Stomach (tissue), 9 donors: ENCODE results near the gene CBLB. TPM values are rescaled to one million over a fixed set of nuclear protein-coding genes. Genes with fewer than 3 reads are reported as not detected.
A peak's percentile ranks its signal among the peaks of the same experiment; 100 is the strongest.

Source experiments
- DNase-seq, 2 donors: peaks; one replicate each; pipeline versions ENCODE4 v3.0.0 to v3.0.0-alpha.2; 2013 to 2019
- H3K27ac ChIP-seq, 5 donors: fragments of 200-600 bp in 4 of 5; sonication (generic) in 4 of 5; one replicate each; pipeline ENCODE4 v1.5.1; 2013 to 2019; ENCODE audit warnings: mild to moderate bottlenecking in 1 of 5, moderate library complexity in 1 of 5
- H3K27me3 ChIP-seq, 3 donors: fragments of 200-600 bp; sonication (generic); one replicate each; pipeline ENCODE4 v1.5.1; 2017 to 2019; ENCODE audit warnings: mixed run types in 1 of 3
- H3K36me3 ChIP-seq, 4 donors: fragments of 200-600 bp; sonication (generic); 1 replicate in 3 of 4; 2 replicates in 1 of 4; pipeline ENCODE4 v1.5.1; 2016 to 2019
- H3K4me1 ChIP-seq, 4 donors: fragments of 200-600 bp; sonication (generic); one replicate each; pipeline ENCODE4 v1.5.1; 2016 to 2019
- H3K4me3 ChIP-seq, 4 donors: fragments of 200-600 bp; sonication (generic) in 3 of 4; one replicate each; pipeline ENCODE4 v1.5.1; 2016 to 2019; ENCODE audit warnings: mild to moderate bottlenecking in 1 of 4
- H3K9me3 ChIP-seq, 4 donors: fragments of 200-600 bp; sonication (generic); one replicate each; pipeline ENCODE4 v1.5.1; 2016 to 2019
- CTCF ChIP-seq, 7 experiments: fragments of 450-650 bp in 4 of 7; fragments of 200-600 bp in 3 of 7; sonication (generic) in 3 of 7; IDR thresholded peaks; one replicate each; pipeline ENCODE4 v1.5.1; 2016 to 2019; ENCODE audit warnings: antibody characterized with exemption in 7 of 7, control low read depth in 2 of 7, mild to moderate bottlenecking in 1 of 7
- EP300 ChIP-seq: sonication (generic); formaldehyde crosslinking; IDR thresholded peaks from one replicate; pipeline ENCODE4 v1.6.1; 2017; ENCODE audit warnings: antibody characterized with exemption
- POLR2A ChIP-seq, 4 donors: fragments of 450-650 bp; IDR thresholded peaks; one replicate each; pipeline ENCODE4 v1.6.1; 2016; ENCODE audit warnings: antibody characterized with exemption in 4 of 4, control low read depth in 2 of 4, mild to moderate bottlenecking in 1 of 4, moderate library complexity in 1 of 4
- POLR2AphosphoS5 ChIP-seq, 3 donors: sonication (generic); formaldehyde crosslinking; IDR thresholded peaks; one replicate each; pipeline ENCODE4 v1.6.1; 2016; ENCODE audit warnings: antibody characterized with exemption in 3 of 3
- WGBS, 5 donors: extraction: QIAGEN DNeasy Blood & Tissue Kit in 3 of 5; methylation state at CpG; one replicate each; pipeline versions ENCODE4 v1.1.5 to v1.1.7; 2013 to 2018; 5-methylcytosine and 5-hydroxymethylcytosine counted together
- intact Hi-C: fragments of 100-400 bp; cut with DNase I; formaldehyde crosslinking; loops from one replicate; pipeline ENCODE4 v1.15.1; 2023; ENCODE audit warnings: low total_unique reads
- polyA plus RNA-seq, 3 donors: library from polyadenylated mRNA; stranded (reverse); fragments of 200-250 nt; gene quantifications; one replicate each; pipeline ENCODE4 v1.2.3, GENCODE V29; 2013
- total RNA-seq, 5 donors: library from RNA; depleted of rRNA; stranded (reverse); fragments of >200 nt; gene quantifications; one replicate each; pipeline versions ENCODE4 v1.1.0 to v1.2.3, GENCODE V29; 2014 to 2016
- donor health status: healthy with polysubstance abuse.
- donor health status: Bipolar disorder and iron deficiency.
- donor health status: healthy.

CBLB gene
- total and polyA plus RNA-seq, 8 donors: 6.9 to 94.4 (median 46.0) TPM

GRCh38 chr3:105802118-105802706 is 66.6 kb downstream of the CBLB start:
- intact Hi-C loops: no loop called here
- no peak overlapping the region for H3K27ac ChIP-seq
- DNase-seq: peak in 1 of 2 donors; percentile 35
- H3K9me3 ChIP-seq: no peaks in the 10 kb centered on the region
- no peak for TF ChIP-seq EP300
- TF ChIP-seq CTCF (IDR thresholded peaks at IDR 0.05): no peak
- no peak for TF ChIP-seq POLR2A (IDR thresholded peaks at IDR 0.05)
- no peak for TF ChIP-seq POLR2AphosphoS5 (IDR thresholded peaks at IDR 0.05)
- no peak overlapping the region for H3K4me3 ChIP-seq
- H3K4me1 ChIP-seq: peaks cover 5 to 54% (median 23%) of the 10 kb centered on the region in 4 donors
- 83 to 91% (median 86%) methylated on average over 5 of the region's 5 CpGs for WGBS, 5 donors
- H3K36me3 ChIP-seq: peaks cover 0 to 6% (median 0%) of the 10 kb centered on the region in 4 donors
- no peaks in the 10 kb centered on the region for H3K27me3 ChIP-seq

GRCh38 chr3:105801397-105801796 is 67.4 kb downstream of the CBLB start:
- intact Hi-C loops: no loop called here
- DNase-seq: no peak

GRCh38 chr3:105800320-105800719 is 68.5 kb downstream of the CBLB start:
- intact Hi-C loops: no loop called here
- Histone ChIP-seq H3K9me3 (no peaks in the 10 kb centered on the region), H3K4me1 (peaks cover 5 to 37% (median 15%) of the 10 kb centered on the region in 4 donors), H3K4me3 (no peak overlapping the region), H3K36me3 (peaks cover 0 to 6% (median 0%) of the 10 kb centered on the region in 4 donors), H3K27ac (no peak overlapping the region), H3K27me3 (no peaks in the 10 kb centered on the region)
- WGBS, 5 donors: 52 to 70% (median 61%) methylated on average over 5 of the region's 5 CpGs
- no peak for DNase-seq
- TF ChIP-seq CTCF (IDR thresholded peaks at IDR 0.05) (no peak), POLR2A (IDR thresholded peaks at IDR 0.05) (no peak), POLR2AphosphoS5 (IDR thresholded peaks at IDR 0.05) (no peak), EP300 (no peak)

More at GRCh38 chr3:105801397-105801796, 67.4 kb downstream of the CBLB start:
- no peaks in the 10 kb centered on the region for H3K27me3 ChIP-seq
- no peaks in the 10 kb centered on the region for H3K9me3 ChIP-seq
- 84 to 92% (median 89%) methylated on average over 2 of the region's 2 CpGs for WGBS, 5 donors
- H3K27ac ChIP-seq: no peak overlapping the region
- H3K4me3 ChIP-seq: no peak overlapping the region
- no peak for TF ChIP-seq POLR2AphosphoS5 (IDR thresholded peaks at IDR 0.05)
- no peak for TF ChIP-seq EP300
- no peak for TF ChIP-seq CTCF (IDR thresholded peaks at IDR 0.05)
- no peak for TF ChIP-seq POLR2A (IDR thresholded peaks at IDR 0.05)
- H3K36me3 ChIP-seq: peaks cover 0 to 6% (median 0%) of the 10 kb centered on the region in 4 donors
- peaks cover 5 to 48% (median 20%) of the 10 kb centered on the region in 4 donors for H3K4me1 ChIP-seq

- no peaks in the 10 kb centered on the region for H3K9me3 ChIP-seq
- intact Hi-C loops: no loop called here
- no peaks in the 10 kb centered on the region for H3K27me3 ChIP-seq
- TF ChIP-seq POLR2AphosphoS5 (IDR thresholded peaks at IDR 0.05) (no peak), CTCF (IDR thresholded peaks at IDR 0.05) (no peak), EP300 (no peak), POLR2A (IDR thresholded peaks at IDR 0.05) (no peak)
- peaks cover 5 to 42% (median 15%) of the 10 kb centered on the region in 4 donors for H3K4me1 ChIP-seq
- H3K27ac ChIP-seq: no peak overlapping the region
- DNase-seq: no peak
- 55 to 77% (median 65%) methylated on average over 3 of the region's 3 CpGs for WGBS, 5 donors
- no peak overlapping the region for H3K4me3 ChIP-seq
- H3K36me3 ChIP-seq: peaks cover 0 to 6% (median 0%) of the 10 kb centered on the region in 4 donors
Measured at GRCh38 chr3:105799286-105799685, 69.5 kb downstream of the CBLB start.
